Measurements from ENCODE around the gene TNXB. TPM values are rescaled to one million over a fixed set of nuclear protein-coding genes. Genes with fewer than 3 reads are reported as not detected.
A peak's percentile ranks its signal among the peaks of the same experiment; 100 is the strongest.

Gene TNXB
- total RNA-seq, 1 experiment from 2014 or later = 2.7 TPM

DNA sequence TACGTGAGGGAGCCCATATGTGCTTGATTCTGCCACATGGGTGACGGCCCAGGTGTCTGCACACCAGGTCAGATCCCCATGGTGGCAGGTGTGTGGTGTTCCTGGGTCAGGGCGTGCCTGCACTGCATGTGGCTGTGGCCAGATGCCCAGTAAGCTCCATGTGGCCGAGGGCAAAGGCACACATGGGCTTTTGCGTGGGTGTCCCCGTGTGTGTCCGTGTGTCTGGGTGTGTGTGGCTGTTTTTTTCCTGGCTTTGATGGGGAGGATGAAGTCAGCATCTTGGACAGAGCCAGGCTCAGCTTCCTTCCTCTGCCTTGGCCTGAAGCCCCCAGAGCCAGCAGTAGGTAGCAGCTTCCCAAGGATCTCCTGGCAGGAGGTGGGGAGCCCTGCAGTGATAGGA is 1.5 kb upstream of the TNXB start:
- Mint-ChIP-seq H3K27me3 (ENCODE audit: insufficient read depth, unreplicated experiment) (no peaks in the 10 kb centered on the region), H3K27ac (ENCODE audit: unreplicated experiment) (no peak overlapping the region), H3K4me3 (ENCODE audit: unreplicated experiment) (no peak overlapping the region)

DNA sequence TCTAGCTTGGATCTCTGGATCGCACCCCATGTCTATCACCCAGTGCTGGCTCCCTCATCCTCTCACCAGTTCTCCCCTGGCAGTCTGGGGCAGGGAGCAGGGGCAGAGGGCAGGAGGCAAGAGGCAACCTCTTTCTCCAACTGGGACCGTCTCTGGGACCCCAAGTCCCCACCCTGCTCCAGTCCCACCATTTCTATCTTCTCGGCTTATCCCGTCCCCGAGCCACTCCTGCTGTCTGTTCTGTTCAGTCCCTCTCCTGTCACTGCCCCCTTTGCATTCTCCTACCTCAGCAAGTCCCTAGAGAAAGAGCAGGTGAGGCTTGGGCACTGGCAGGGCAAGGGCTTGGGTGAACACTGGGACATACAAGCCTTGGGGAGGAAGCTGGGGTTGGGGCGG is 625 bp upstream of the TNXB start:
- ChIA-PET CTCF (interaction anchor here (0.7 to 1.7 kb wide), 2 partner anchors 86 to 243 kb away, joined by 5 read pairs; no protein-coding TSS in a partner anchor), POLR2A (interaction anchor here (0.6 kb wide), 1 partner anchor 21 kb away, joined by 3 read pairs; no protein-coding TSS in a partner anchor)
- H3K27me3 Mint-ChIP-seq (ENCODE audit: insufficient read depth, unreplicated experiment) = no peaks in the 10 kb centered on the region

More for the DNA sequence above, 1.5 kb upstream of the TNXB start:
- POLR2A ChIA-PET = no interaction called here
- CTCF ChIA-PET = interaction anchor here (0.6 to 1.7 kb wide), 2 partner anchors 20 to 85 kb away, joined by 4 to 5 read pairs; no protein-coding TSS in a partner anchor
- BruUV-seq (replicated peaks) = no TSS peak
- no peaks in the 10 kb centered on the region for H3K9me3 Mint-ChIP-seq (ENCODE audit: unreplicated experiment)
- intact Hi-C loops (cut with micrococcal nuclease; ENCODE audit: unreplicated experiment) = no loop called here
- no peaks in the 10 kb centered on the region; the same call in none of the 2 replicates for H3K36me3 ChIP-seq (ENCODE audit: control insufficient read depth, insufficient read depth, low read length)
- no peak for DNase-seq
- no peak overlapping the region for H3K4me3 ChIP-seq (ENCODE audit: low read depth, low read length)
- H3K4me1 ChIP-seq = peaks cover 15% of the 10 kb centered on the region
- TF ChIP-seq, protein P1, sequence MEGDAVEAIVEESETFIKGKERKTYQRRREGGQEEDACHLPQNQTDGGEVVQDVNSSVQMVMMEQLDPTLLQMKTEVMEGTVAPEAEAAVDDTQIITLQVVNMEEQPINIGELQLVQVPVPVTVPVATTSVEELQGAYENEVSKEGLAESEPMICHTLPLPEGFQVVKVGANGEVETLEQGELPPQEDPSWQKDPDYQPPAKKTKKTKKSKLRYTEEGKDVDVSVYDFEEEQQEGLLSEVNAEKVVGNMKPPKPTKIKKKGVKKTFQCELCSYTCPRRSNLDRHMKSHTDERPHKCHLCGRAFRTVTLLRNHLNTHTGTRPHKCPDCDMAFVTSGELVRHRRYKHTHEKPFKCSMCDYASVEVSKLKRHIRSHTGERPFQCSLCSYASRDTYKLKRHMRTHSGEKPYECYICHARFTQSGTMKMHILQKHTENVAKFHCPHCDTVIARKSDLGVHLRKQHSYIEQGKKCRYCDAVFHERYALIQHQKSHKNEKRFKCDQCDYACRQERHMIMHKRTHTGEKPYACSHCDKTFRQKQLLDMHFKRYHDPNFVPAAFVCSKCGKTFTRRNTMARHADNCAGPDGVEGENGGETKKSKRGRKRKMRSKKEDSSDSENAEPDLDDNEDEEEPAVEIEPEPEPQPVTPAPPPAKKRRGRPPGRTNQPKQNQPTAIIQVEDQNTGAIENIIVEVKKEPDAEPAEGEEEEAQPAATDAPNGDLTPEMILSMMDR (IDR thresholded peaks at IDR 0.05; ENCODE audit: insufficient read depth in 1 of 2, low read depth in 1 of 2, low read length in 1 of 2, severe bottlenecking in 1 of 2, unreplicated experiment in 1 of 2) = no peak
- no peaks in the 10 kb centered on the region for H3K27me3 ChIP-seq (replicated peaks; ENCODE audit: control insufficient read depth, insufficient read depth, low read length)
- H3K36me3 Mint-ChIP-seq (ENCODE audit: insufficient read depth, unreplicated experiment) = peaks cover 19% of the 10 kb centered on the region
- peaks cover 27% of the 10 kb centered on the region for H3K4me1 Mint-ChIP-seq (ENCODE audit: low read depth, unreplicated experiment)
- H3K9me3 ChIP-seq = no peaks in the 10 kb centered on the region

DNA sequence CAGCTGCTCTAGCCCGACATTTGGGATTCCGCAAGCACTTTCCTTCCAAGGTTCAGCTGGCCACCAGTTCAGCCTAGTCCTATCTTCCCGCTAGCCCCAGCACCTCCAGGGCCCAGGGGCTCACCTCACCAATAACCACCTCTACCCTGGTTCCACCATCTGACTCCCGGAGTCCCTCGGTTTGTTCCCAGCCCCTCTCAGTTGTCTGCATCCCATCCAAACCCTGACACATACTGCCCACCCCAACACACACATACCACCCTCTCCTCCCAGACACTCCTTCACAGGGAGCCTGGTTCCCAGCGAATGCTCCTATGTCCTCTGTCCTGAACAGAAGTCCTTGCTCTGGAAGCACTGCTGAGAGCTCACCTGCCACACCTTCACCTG is 418 bp downstream of the TNXB start:
- H3K27me3 Mint-ChIP-seq (ENCODE audit: insufficient read depth, unreplicated experiment) = no peaks in the 10 kb centered on the region
- Histone ChIP-seq H3K4me3 (ENCODE audit: low read depth, low read length) (no peak overlapping the region), H3K36me3 (ENCODE audit: control insufficient read depth, insufficient read depth, low read length) (no peaks in the 10 kb centered on the region), H3K27me3 (replicated peaks; ENCODE audit: control insufficient read depth, insufficient read depth, low read length) (no peaks in the 10 kb centered on the region), H3K9me3 (no peaks in the 10 kb centered on the region), H3K4me1 (peaks cover 15% of the 10 kb centered on the region)
- H3K27ac Mint-ChIP-seq (ENCODE audit: unreplicated experiment) = peak overlapping the region; percentile 47
- intact Hi-C loops (cut with micrococcal nuclease; ENCODE audit: unreplicated experiment) = no loop called here
- ChIA-PET CTCF (interaction anchor here (0.8 kb wide), 1 partner anchor 8 kb away, joined by 4 read pairs; no protein-coding TSS in a partner anchor), POLR2A (no interaction called here)
- no peak for DNase-seq
- peak overlapping the region; percentile 41 for H3K4me3 Mint-ChIP-seq (ENCODE audit: unreplicated experiment)
- H3K9me3 Mint-ChIP-seq (ENCODE audit: unreplicated experiment) = no peaks in the 10 kb centered on the region
- TF ChIP-seq, protein P1 (IDR thresholded peaks at IDR 0.05; ENCODE audit: insufficient read depth in 1 of 2, low read depth in 1 of 2, low read length in 1 of 2, severe bottlenecking in 1 of 2, unreplicated experiment in 1 of 2) = no peak
- H3K36me3 Mint-ChIP-seq (ENCODE audit: insufficient read depth, unreplicated experiment) = peaks cover 14% of the 10 kb centered on the region
- BruUV-seq (replicated peaks) = no TSS peak
- peaks cover 22% of the 10 kb centered on the region for H3K4me1 Mint-ChIP-seq (ENCODE audit: low read depth, unreplicated experiment)

More for the DNA sequence above, 625 bp upstream of the TNXB start:
- H3K4me1 ChIP-seq = peaks cover 15% of the 10 kb centered on the region
- TF ChIP-seq, protein P1 (IDR thresholded peaks at IDR 0.05; ENCODE audit: insufficient read depth in 1 of 2, low read depth in 1 of 2, low read length in 1 of 2, severe bottlenecking in 1 of 2, unreplicated experiment in 1 of 2) = no peak
- BruUV-seq (replicated peaks) = no TSS peak
- intact Hi-C loops (cut with micrococcal nuclease; ENCODE audit: unreplicated experiment) = no loop called here
- Mint-ChIP-seq H3K4me3 (ENCODE audit: unreplicated experiment) (no peak overlapping the region), H3K36me3 (ENCODE audit: insufficient read depth, unreplicated experiment) (peaks cover 17% of the 10 kb centered on the region), H3K9me3 (ENCODE audit: unreplicated experiment) (no peaks in the 10 kb centered on the region), H3K27ac (ENCODE audit: unreplicated experiment) (no peak overlapping the region), H3K4me1 (ENCODE audit: low read depth, unreplicated experiment) (peaks cover 23% of the 10 kb centered on the region)
- H3K27me3 ChIP-seq (replicated peaks; ENCODE audit: control insufficient read depth, insufficient read depth, low read length) = no peaks in the 10 kb centered on the region
- no peaks in the 10 kb centered on the region for H3K9me3 ChIP-seq
- DNase-seq = no peak
- no peak overlapping the region for H3K4me3 ChIP-seq (ENCODE audit: low read depth, low read length)
- no peaks in the 10 kb centered on the region for H3K36me3 ChIP-seq (ENCODE audit: control insufficient read depth, insufficient read depth, low read length)

Measured in Caco-2 (cell line).